ENCODE data around the gene ECHS1. TPM values are rescaled to one million over a fixed set of nuclear protein-coding genes. Genes with fewer than 3 reads are reported as not detected.

The ECHS1 gene
- total and polyA plus RNA-seq, 12 donors = 74.4 to 280 (median 138) TPM

DNA sequence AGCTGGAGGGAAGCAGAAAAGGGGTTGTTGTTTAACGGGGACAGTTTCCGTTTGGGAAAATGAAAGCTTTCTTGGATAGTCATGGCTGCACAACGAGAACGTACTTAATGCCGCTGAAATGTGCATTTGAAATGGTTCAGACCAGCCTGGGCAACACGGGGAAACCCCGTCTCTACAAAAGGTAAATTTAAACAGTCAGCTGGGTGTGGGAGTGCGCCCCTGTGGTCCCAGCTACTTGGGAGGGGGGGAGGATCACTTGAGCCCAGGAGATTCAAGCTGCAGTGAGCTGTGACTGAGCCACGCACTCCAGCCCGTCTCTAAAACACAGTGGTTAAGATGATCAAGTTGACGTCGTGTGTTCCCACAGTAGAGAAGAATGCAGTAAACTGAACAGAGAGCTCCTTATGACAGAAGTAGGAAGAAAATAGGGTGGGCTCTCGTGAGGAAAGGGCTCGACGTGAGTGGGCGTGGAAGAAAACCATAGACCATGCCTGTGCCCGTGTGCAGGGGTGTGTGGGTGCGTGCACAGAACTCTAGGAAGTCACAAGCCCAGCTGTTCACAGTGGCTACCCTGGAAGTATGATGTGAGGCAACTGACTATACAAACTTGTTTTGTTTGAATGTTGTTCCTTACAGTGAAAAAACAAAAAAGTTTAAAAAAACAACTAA, 11.2 kb downstream of the ECHS1 start:
- H3K36me3 ChIP-seq (replicated peaks in 1 of 2) = peaks cover 0 to 45% of the 10 kb centered on the region in 2 donors
- intact Hi-C loops (cut with DNase I) = no loop called here
- no peak overlapping the region for H3K4me3 ChIP-seq
- no peaks in the 10 kb centered on the region for H3K27me3 ChIP-seq
- H3K9me3 ChIP-seq (replicated peaks in 1 of 3) = no peaks in the 10 kb centered on the region
- H3K27ac ChIP-seq = no peak overlapping the region
- H3K4me1 ChIP-seq (replicated peaks in 1 of 2) = peaks cover 6 to 8% of the 10 kb centered on the region in 2 donors
- DNase-seq = no peak
- no peak for TF ChIP-seq POLR2A (IDR thresholded peaks at IDR 0.05)
- TF ChIP-seq, protein P1, sequence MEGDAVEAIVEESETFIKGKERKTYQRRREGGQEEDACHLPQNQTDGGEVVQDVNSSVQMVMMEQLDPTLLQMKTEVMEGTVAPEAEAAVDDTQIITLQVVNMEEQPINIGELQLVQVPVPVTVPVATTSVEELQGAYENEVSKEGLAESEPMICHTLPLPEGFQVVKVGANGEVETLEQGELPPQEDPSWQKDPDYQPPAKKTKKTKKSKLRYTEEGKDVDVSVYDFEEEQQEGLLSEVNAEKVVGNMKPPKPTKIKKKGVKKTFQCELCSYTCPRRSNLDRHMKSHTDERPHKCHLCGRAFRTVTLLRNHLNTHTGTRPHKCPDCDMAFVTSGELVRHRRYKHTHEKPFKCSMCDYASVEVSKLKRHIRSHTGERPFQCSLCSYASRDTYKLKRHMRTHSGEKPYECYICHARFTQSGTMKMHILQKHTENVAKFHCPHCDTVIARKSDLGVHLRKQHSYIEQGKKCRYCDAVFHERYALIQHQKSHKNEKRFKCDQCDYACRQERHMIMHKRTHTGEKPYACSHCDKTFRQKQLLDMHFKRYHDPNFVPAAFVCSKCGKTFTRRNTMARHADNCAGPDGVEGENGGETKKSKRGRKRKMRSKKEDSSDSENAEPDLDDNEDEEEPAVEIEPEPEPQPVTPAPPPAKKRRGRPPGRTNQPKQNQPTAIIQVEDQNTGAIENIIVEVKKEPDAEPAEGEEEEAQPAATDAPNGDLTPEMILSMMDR (IDR thresholded peaks at IDR 0.05) = no peak
- WGBS, 4 donors = 81 to 84% (median 82%) methylated on average over 18 of the region's 18 CpGs

DNA sequence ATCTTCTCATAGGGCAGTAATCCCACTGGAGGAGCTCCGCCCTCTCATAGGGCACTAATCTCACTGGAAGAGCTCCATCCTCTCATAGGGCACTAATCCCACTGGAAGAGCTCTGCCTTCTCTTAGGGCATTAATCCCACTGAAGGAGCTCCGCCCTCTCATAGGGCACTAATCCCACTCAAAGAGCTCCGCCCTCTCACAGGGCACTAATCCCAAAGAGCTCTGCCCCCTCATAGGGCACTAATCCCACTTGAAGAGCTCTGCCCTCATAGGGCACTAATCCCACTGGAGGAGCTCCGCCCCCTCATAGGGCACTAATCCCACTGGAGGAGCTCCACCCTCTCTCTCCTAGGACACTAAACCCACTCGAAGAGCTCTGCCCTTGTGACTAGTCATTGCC, 11.9 kb downstream of the ECHS1 start:
- peaks cover 6 to 12% of the 10 kb centered on the region in 2 donors for H3K4me1 ChIP-seq (replicated peaks in 1 of 2)
- DNase-seq = no peak
- no peaks in the 10 kb centered on the region for H3K9me3 ChIP-seq (replicated peaks in 1 of 3)
- H3K27me3 ChIP-seq = no peaks in the 10 kb centered on the region
- TF ChIP-seq, protein P1 (IDR thresholded peaks at IDR 0.05) = no peak
- TF ChIP-seq POLR2A (IDR thresholded peaks at IDR 0.05) = no peak
- intact Hi-C loops (cut with DNase I) = no loop called here
- H3K4me3 ChIP-seq = no peak overlapping the region
- no peak overlapping the region for H3K27ac ChIP-seq
- WGBS, 4 donors = 90 to 97% (median 96%) methylated on average over 4 to 5 of the region's 5 CpGs
- peaks cover 0 to 38% of the 10 kb centered on the region in 2 donors for H3K36me3 ChIP-seq (replicated peaks in 1 of 2)

DNA sequence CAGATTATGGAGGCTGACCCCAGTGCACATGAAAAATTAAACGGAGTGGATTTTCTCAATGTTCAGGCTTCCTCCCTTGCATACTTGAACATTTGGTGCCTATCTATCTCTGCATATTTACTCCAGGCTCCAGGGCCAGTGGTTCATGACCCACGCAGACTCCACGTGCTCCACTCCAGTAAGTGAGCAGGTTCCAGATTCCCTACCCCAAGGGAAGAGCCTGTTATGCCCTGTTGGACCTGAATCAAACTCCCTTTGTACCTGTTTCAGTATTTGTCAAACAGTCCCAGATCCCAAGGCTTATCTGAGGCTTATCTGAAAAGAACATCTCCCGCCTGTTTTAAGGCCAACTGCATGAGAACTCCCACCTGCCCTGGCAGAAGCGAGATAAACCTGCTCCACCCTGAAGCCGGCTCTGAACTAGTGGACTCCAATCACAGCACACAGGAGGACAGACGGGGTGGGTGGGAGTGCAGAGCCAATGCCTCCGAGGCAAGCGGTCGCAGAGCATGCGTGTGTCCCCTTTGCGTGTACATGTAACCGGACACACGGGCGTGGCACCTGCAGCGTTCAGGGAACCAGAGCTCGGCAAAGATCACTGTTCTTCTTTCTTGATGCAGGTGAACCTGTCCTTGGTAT, 13.1 kb downstream of the ECHS1 start:
- intact Hi-C loops (cut with DNase I) = no loop called here
- no peaks in the 10 kb centered on the region for H3K9me3 ChIP-seq (replicated peaks in 1 of 3)
- H3K27me3 ChIP-seq = no peaks in the 10 kb centered on the region
- H3K4me1 ChIP-seq (replicated peaks in 1 of 2) = peaks cover 6 to 12% of the 10 kb centered on the region in 2 donors
- 74 to 82% (median 79%) methylated on average over 16 to 17 of the region's 17 CpGs for WGBS, 4 donors
- no peak overlapping the region for H3K4me3 ChIP-seq
- H3K27ac ChIP-seq = no peak overlapping the region
- no peak for DNase-seq
- TF ChIP-seq, protein P1 (IDR thresholded peaks at IDR 0.05) = no peak
- no peak for TF ChIP-seq POLR2A (IDR thresholded peaks at IDR 0.05)
- H3K36me3 ChIP-seq (replicated peaks in 1 of 2) = peaks cover 0 to 26% of the 10 kb centered on the region in 2 donors

DNA sequence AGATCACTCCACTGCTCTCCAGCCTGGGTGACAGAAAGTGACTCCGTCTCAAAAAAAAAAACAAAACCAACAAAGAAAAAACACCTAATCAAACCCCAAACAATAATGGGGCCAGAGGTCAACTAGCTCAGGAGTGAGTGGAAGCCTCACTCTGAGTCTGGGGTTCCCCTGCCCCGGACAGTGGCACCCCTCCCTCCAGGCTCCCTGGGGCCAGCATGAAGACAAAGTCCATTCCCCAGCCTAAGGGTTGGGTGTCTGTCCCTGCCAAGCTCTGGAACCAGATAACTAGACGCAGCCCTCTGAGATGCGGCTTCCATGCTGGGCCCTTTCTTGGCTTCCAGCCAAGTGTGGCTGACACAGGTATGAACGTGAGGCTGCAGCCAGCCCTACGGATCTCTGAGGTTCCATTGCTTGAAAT, 13.6 kb downstream of the ECHS1 start:
- TF ChIP-seq, protein P1 (IDR thresholded peaks at IDR 0.05) = no peak
- TF ChIP-seq POLR2A (IDR thresholded peaks at IDR 0.05) = no peak
- H3K9me3 ChIP-seq (replicated peaks in 1 of 3) = no peaks in the 10 kb centered on the region
- H3K27ac ChIP-seq = no peak overlapping the region
- H3K4me1 ChIP-seq (replicated peaks in 1 of 2) = peaks cover 6 to 12% of the 10 kb centered on the region in 2 donors
- peaks cover 0 to 21% of the 10 kb centered on the region in 2 donors for H3K36me3 ChIP-seq (replicated peaks in 1 of 2)
- H3K27me3 ChIP-seq = no peaks in the 10 kb centered on the region
- intact Hi-C loops (cut with DNase I) = no loop called here
- no peak overlapping the region for H3K4me3 ChIP-seq
- no peak for DNase-seq
- 35 to 61% (median 49%) methylated on average over 6 of the region's 6 CpGs for WGBS, 4 donors
